H1 (cell line): ENCODE measurements around the gene PLEKHA1. TPM values are rescaled to one million over a fixed set of nuclear protein-coding genes. Genes with fewer than 3 reads are reported as not detected.

ENCODE experiments used
- CTCF ChIA-PET: fragments of 300-600 bp; sonication (Branson Sonifier 250); formaldehyde crosslinking; loops from one replicate; lab custom pipeline; 2021; ENCODE audit not compliant: partially characterized antibody; lab: Charles Lee
- POLR2A ChIA-PET: fragments of 300-600 bp; sonication (Branson Sonifier 250); formaldehyde crosslinking; loops from one replicate; lab custom pipeline; 2021; ENCODE audit warnings: inconsistent platforms; ENCODE audit not compliant: partially characterized antibody; lab: Charles Lee
- DNase-seq, 2 experiments: peaks; one replicate each; pipeline versions ENCODE4 v3.0.0 to v3.0.0-alpha.2; 2010 to 2022; ENCODE audit warnings: low spot score in 2 of 2, low read depth in 1 of 2, mixed read lengths in 1 of 2
- FAIRE-seq: peaks from 2 replicates; lab custom pipeline; 2011; peaks lifted over from hg19 to GRCh38; lab: Jason Lieb, UNC
- H2AFZ ChIP-seq: 2 replicates; pipeline ENCODE4 v1.8.1; 2012; ENCODE audit warnings: low read length, inconsistent platforms
- H2AK5ac ChIP-seq: 2 replicates; pipeline ENCODE4 v1.6.1; 2013; ENCODE audit warnings: low read depth, low read length
- H2BK120ac ChIP-seq: replicated peaks from 2 replicates; pipeline ENCODE3; 2013; ENCODE audit warnings: low read depth, low read length, inconsistent platforms
- H2BK12ac ChIP-seq: 2 replicates; pipeline ENCODE4 v1.6.1; 2013; ENCODE audit warnings: low read depth, low read length
- H2BK15ac ChIP-seq: 2 replicates; pipeline ENCODE4 v1.6.1; 2013; ENCODE audit warnings: low read length
- H2BK20ac ChIP-seq: 2 replicates; pipeline ENCODE4 v1.6.1; 2013; ENCODE audit warnings: low read length
- H2BK5ac ChIP-seq: 2 replicates; pipeline ENCODE4 v1.6.1; 2013; ENCODE audit warnings: low read depth, low read length
- H3K14ac ChIP-seq: 2 replicates; pipeline ENCODE4 v1.6.1; 2013; ENCODE audit warnings: inconsistent platforms; ENCODE audit not compliant: insufficient read length
- H3K18ac ChIP-seq: 2 replicates; pipeline ENCODE4 v1.6.1; 2013; ENCODE audit warnings: low read length; ENCODE audit errors: extremely low read depth
- H3K23ac ChIP-seq: 2 replicates; pipeline ENCODE4 v1.6.1; 2013; ENCODE audit warnings: inconsistent platforms; ENCODE audit not compliant: insufficient read length
- H3K23me2 ChIP-seq: 2 replicates; pipeline ENCODE4 v1.6.1; 2013; ENCODE audit warnings: low read depth, low read length
- H3K27ac ChIP-seq: 2 replicates; pipeline ENCODE4 v1.6.1; 2011; ENCODE audit warnings: low read depth, low read length, inconsistent platforms
- H3K27me3 ChIP-seq, 4 experiments: replicated peaks in 1 of 4; 1 replicate in 1 of 4; 2 replicates in 3 of 4; pipeline versions ENCODE4 v1.6.1 to v1.8.1; 2011 to 2013; ENCODE audit warnings: low read length in 3 of 4, mild to moderate bottlenecking in 3 of 4, inconsistent platforms in 2 of 4, mixed read lengths in 2 of 4, moderate library complexity in 1 of 4; ENCODE audit not compliant: control insufficient read depth in 3 of 4, insufficient read depth in 3 of 4; ENCODE audit errors: extremely low read depth in 1 of 4
- H3K36me3 ChIP-seq, 4 experiments: 2 replicates each; pipeline versions ENCODE4 v1.6.1 to v1.8.1; 2011 to 2013; ENCODE audit warnings: mild to moderate bottlenecking in 4 of 4, low read length in 3 of 4, moderate library complexity in 2 of 4, control low read depth in 1 of 4, inconsistent platforms in 1 of 4; ENCODE audit not compliant: insufficient read depth in 4 of 4, control insufficient read depth in 2 of 4
- H3K4ac ChIP-seq: replicated peaks from 2 replicates; pipeline ENCODE3; 2013; ENCODE audit warnings: low read length, low read depth, mixed read lengths, inconsistent platforms; ENCODE audit not compliant: insufficient read length
- H3K4me1 ChIP-seq, 4 experiments: replicated peaks in 1 of 4; 1 replicate in 1 of 4; 2 replicates in 3 of 4; pipeline versions ENCODE4 v1.6.1 to v1.8.1; 2011 to 2013; ENCODE audit warnings: low read length in 3 of 4, inconsistent platforms in 2 of 4, mixed read lengths in 1 of 4; ENCODE audit not compliant: insufficient read depth in 4 of 4, control insufficient read depth in 3 of 4
- H3K4me2 ChIP-seq, 2 experiments: 2 replicates each; pipeline versions ENCODE4 v1.6.1 to v1.8.1; 2011 to 2013; ENCODE audit warnings: low read depth in 2 of 2, low read length in 2 of 2, control low read depth in 1 of 2, inconsistent platforms in 1 of 2, mild to moderate bottlenecking in 1 of 2; ENCODE audit not compliant: insufficient read depth in 1 of 2
- H3K4me3 ChIP-seq, 4 experiments: fragments of 200-600, 300-600 bp in 1 of 4; sonication (generic), shearing (Covaris generic), sonication (Bioruptor Twin) in 1 of 4; 2 replicates each; pipeline versions ENCODE4 v1.5.1 to v1.8.1; 2011 to 2016; ENCODE audit warnings: low read length in 4 of 4, low read depth in 3 of 4, control low read depth in 2 of 4, inconsistent platforms in 2 of 4, mild to moderate bottlenecking in 2 of 4, mixed read lengths in 1 of 4, moderate library complexity in 1 of 4; ENCODE audit not compliant: insufficient read depth in 2 of 4; ENCODE audit errors: extremely low read depth in 1 of 4
- H3K56ac ChIP-seq: replicated peaks from 2 replicates; pipeline ENCODE3; 2013; ENCODE audit warnings: low read depth, mild to moderate bottlenecking, mixed read lengths, low read length, inconsistent platforms; ENCODE audit not compliant: insufficient read length
- H3K79me1 ChIP-seq: 2 replicates; pipeline ENCODE4 v1.6.1; 2013; ENCODE audit warnings: low read depth, low read length, control low read depth
- H3K79me2 ChIP-seq, 2 experiments: 2 replicates each; pipeline versions ENCODE4 v1.6.1 to v1.8.1; 2012 to 2013; ENCODE audit warnings: low read length in 2 of 2, mild to moderate bottlenecking in 2 of 2, inconsistent platforms in 1 of 2; ENCODE audit not compliant: insufficient read depth in 2 of 2, control insufficient read depth in 1 of 2
- H3K9ac ChIP-seq, 4 experiments: replicated peaks in 1 of 4; 1 replicate in 1 of 4; 2 replicates in 3 of 4; pipeline versions ENCODE4 v1.6.1 to v1.8.1; 2011 to 2013; ENCODE audit warnings: low read depth in 3 of 4, low read length in 3 of 4, control low read depth in 2 of 4, mild to moderate bottlenecking in 2 of 4, moderate library complexity in 2 of 4, inconsistent platforms in 1 of 4; ENCODE audit errors: extremely low read depth in 1 of 4
- H3K9me3 ChIP-seq, 2 experiments: 2 replicates each; pipeline versions ENCODE4 v1.6.1 to v1.8.1; 2012 to 2013; ENCODE audit warnings: mild to moderate bottlenecking in 2 of 2, moderate library complexity in 2 of 2, control low read depth in 1 of 2, inconsistent platforms in 1 of 2, low read depth in 1 of 2, low read length in 1 of 2, mixed read lengths in 1 of 2; ENCODE audit not compliant: insufficient read depth in 2 of 2
- H4K20me1 ChIP-seq, 2 experiments: replicated peaks in 1 of 2; 2 replicates each; pipeline versions ENCODE3 to v1.8.1; 2011 to 2013; ENCODE audit warnings: inconsistent platforms in 2 of 2, low read length in 2 of 2, mild to moderate bottlenecking in 1 of 2; ENCODE audit not compliant: insufficient read depth in 2 of 2, control insufficient read depth in 1 of 2
- H4K5ac ChIP-seq: 2 replicates; pipeline ENCODE4 v1.6.1; 2013; ENCODE audit warnings: low read length, low read depth, mixed read lengths, inconsistent platforms; ENCODE audit not compliant: insufficient read length
- H4K8ac ChIP-seq: 2 replicates; pipeline ENCODE4 v1.8.0; 2013; ENCODE audit warnings: mild to moderate bottlenecking, moderate library complexity, low read length, inconsistent platforms; ENCODE audit not compliant: insufficient read depth; ENCODE audit errors: extremely low read depth
- H4K91ac ChIP-seq: replicated peaks from 2 replicates; pipeline ENCODE3; 2013; ENCODE audit warnings: low read length, mixed read lengths, inconsistent platforms; ENCODE audit not compliant: insufficient read length
- EZH2 ChIP-seq: fragments of 200-600 bp; sonication (generic); IDR thresholded peaks from 2 replicates; pipeline ENCODE4 v1.7.1; 2012; ENCODE audit warnings: low read depth, mild to moderate bottlenecking, moderate library complexity, low read length, inconsistent platforms; ENCODE audit not compliant: severe bottlenecking
- FOSL1 ChIP-seq: IDR thresholded peaks from 2 replicates; pipeline ENCODE4 v1.6.1; 2011; ENCODE audit warnings: mild to moderate bottlenecking, low read depth, low read length, moderate library complexity; ENCODE audit not compliant: insufficient read depth
- GTF2F1 ChIP-seq: IDR thresholded peaks from 2 replicates; pipeline ENCODE4 v1.6.1; 2012; ENCODE audit warnings: low read depth, low read length, improper control_type of control experiment, borderline replicate concordance
- HDAC6 ChIP-seq: IDR thresholded peaks from one replicate; pipeline ENCODE4 v1.7.1; 2012; ENCODE audit warnings: low read depth, mild to moderate bottlenecking, inconsistent platforms, low read length, moderate library complexity
- KDM1A ChIP-seq: fragments of 200-600, 300-600 bp; sonication (generic); IDR thresholded peaks from 2 replicates; pipeline ENCODE4 v1.7.1; 2016; ENCODE audit warnings: mild to moderate bottlenecking, low read length, borderline replicate concordance
- KDM5A ChIP-seq: fragments of 200-600 bp; IDR thresholded peaks from 2 replicates; pipeline ENCODE4 v1.7.1; 2012; ENCODE audit warnings: mild to moderate bottlenecking, low read length, inconsistent platforms, mixed read lengths
- POU5F1 ChIP-seq: IDR thresholded peaks from 2 replicates; pipeline ENCODE4 v1.6.1; 2011; ENCODE audit warnings: low read depth, mild to moderate bottlenecking, low read length, moderate library complexity
- RAD21 ChIP-seq, 2 experiments: IDR thresholded peaks in 1 of 2; conservative IDR thresholded peaks in 1 of 2; 2 replicates each; pipeline ENCODE4 v1.6.1; 2011; ENCODE audit warnings: low read depth in 2 of 2, low read length in 2 of 2, improper control_type of control experiment in 1 of 2, inconsistent platforms in 1 of 2, mild to moderate bottlenecking in 1 of 2, moderate library complexity in 1 of 2
- RXRA ChIP-seq: IDR thresholded peaks from 2 replicates; pipeline ENCODE4 v1.6.1; 2011; ENCODE audit warnings: low read depth, mild to moderate bottlenecking, low read length, moderate library complexity; ENCODE audit not compliant: insufficient read depth
- SRF ChIP-seq: IDR thresholded peaks from 2 replicates; pipeline ENCODE4 v1.6.1; 2011; ENCODE audit warnings: mild to moderate bottlenecking, low read depth, low read length, moderate library complexity
- TEAD4 ChIP-seq: IDR thresholded peaks from 2 replicates; pipeline ENCODE4 v1.6.1; 2012; ENCODE audit warnings: low read depth, low read length, inconsistent platforms, mixed read lengths
- USF2 ChIP-seq: IDR thresholded peaks from 2 replicates; pipeline ENCODE4 v1.6.1; 2011; ENCODE audit warnings: low read length, improper control_type of control experiment
- WGBS, 2 experiments: shearing (Covaris generic) in 1 of 2; methylation state at CpG; one replicate each; pipeline versions ENCODE4 v1.1.6 to v1.1.7; 2013 to 2015; ENCODE audit warnings: low lambda C conversion rate in 2 of 2, mixed read lengths in 2 of 2, inconsistent platforms in 1 of 2, low coverage in 1 of 2, missing lambda C conversion rate in 1 of 2; ENCODE audit not compliant: insufficient replicate concordance in 2 of 2, insufficient coverage in 1 of 2, insufficient read length in 1 of 2; ENCODE audit errors: extremely low coverage in 1 of 2, missing lambda C conversion rate in 1 of 2; 5-methylcytosine and 5-hydroxymethylcytosine counted together
- polyA plus RNA-seq, 7 experiments: library from polyadenylated mRNA; depleted of rRNA in 3 of 7; stranded (reverse) in 5 of 7; unstranded in 2 of 7; fragments of >200 nt in 5 of 7; fragments of 200-250 nt in 2 of 7; gene quantifications; 1 replicate in 5 of 7; 2 replicates in 1 of 7; 4 replicates in 1 of 7; pipeline versions ENCODE4 v1.2.1 to v1.2.3, GENCODE V29; 2011 to 2013; ENCODE audit warnings: missing spikeins in 2 of 7, mixed read lengths in 2 of 7
- total RNA-seq: library from RNA; stranded (reverse); fragmentation: NEBNext Ultra II Directional; extraction: Animal tissue kit (Norgen Biotek cat#: 25700); gene quantifications from 2 replicates; pipeline ENCODE4 v1.2.1, GENCODE V29; 2021

PLEKHA1 gene
- total and polyA plus RNA-seq, 2 of the 8 experiments (the other 6 are each of a cell fraction or from before 2014, with no cell fraction given), result 15.6 to 39.7 TPM

- no peaks in the 10 kb centered on the region for H3K27me3 ChIP-seq
- no peak overlapping the region for H3K56ac ChIP-seq
- no peak overlapping the region for H3K27ac ChIP-seq
- H2AFZ ChIP-seq, result no peak overlapping the region
- no peak overlapping the region for H3K4me2 ChIP-seq
- no peak overlapping the region for H4K8ac ChIP-seq
- no peak overlapping the region for H3K23ac ChIP-seq
- H2BK5ac ChIP-seq, result no peak overlapping the region
- ChIA-PET POLR2A (no interaction called here), CTCF (interaction anchor here (0.8 kb wide), 1 partner anchor 108 kb away, joined by 5 read pairs; no protein-coding TSS in a partner anchor)
- no peak overlapping the region for H3K14ac ChIP-seq
- H2BK20ac ChIP-seq, result no peak overlapping the region
- no peak overlapping the region for H3K4me3 ChIP-seq
- no peak overlapping the region for H4K91ac ChIP-seq
- H3K18ac ChIP-seq, result no peak overlapping the region
- FAIRE-seq (no peak), DNase-seq (no peak)
- TF ChIP-seq EZH2 (no peak), POU5F1 (no peak), USF2 (no peak), FOSL1 (no peak), KDM5A (no peak), GTF2F1 (no peak), RAD21 (IDR thresholded peaks at IDR 0.05 in 1 of 2, conservative IDR thresholded peaks at IDR 0.05 in 1 of 2; ENCODE audit: low read depth in 2 of 2, low read length in 2 of 2) (no peak), SRF (no peak), HDAC6 (no peak), KDM1A (no peak), RXRA (no peak), TEAD4 (no peak)
- H3K9ac ChIP-seq, result no peak overlapping the region; a peak in 1 of 7 replicates
- H2AK5ac ChIP-seq, result no peak overlapping the region
- H4K5ac ChIP-seq, result no peak overlapping the region
- no peak overlapping the region for H2BK12ac ChIP-seq
- H3K4me1 ChIP-seq, result no peaks in the 10 kb centered on the region
- H4K20me1 ChIP-seq, result peaks cover 2% of the 10 kb centered on the region in 2 experiments
- no peaks in the 10 kb centered on the region for H3K9me3 ChIP-seq
- H3K4ac ChIP-seq, result no peak overlapping the region
- 93% methylated on average over 2 of the region's 2 CpGs; no CpG with 5 or more reads in 1 of the 2 experiments for WGBS, 2 experiments
- H3K79me1 ChIP-seq, result no peaks in the 10 kb centered on the region; the same call in 1 of the 2 replicates
- peaks cover 2 to 47% of the 10 kb centered on the region in 2 experiments; a peak in 3 of 4 replicates for H3K79me2 ChIP-seq
- peaks cover 0 to 21% (median 5%) of the 10 kb centered on the region in 4 experiments; a peak in 3 of 8 replicates for H3K36me3 ChIP-seq
- H2BK120ac ChIP-seq, result no peak overlapping the region
- no peaks in the 10 kb centered on the region for H3K23me2 ChIP-seq
- H2BK15ac ChIP-seq, result no peak overlapping the region
Observed at GRCh38 chr10:122392835-122393234, 18.3 kb downstream of the PLEKHA1 start.
